HepG2 (cell line): Measurements from ENCODE around the gene AEBP1. TPM values are rescaled to one million over a fixed set of nuclear protein-coding genes. Genes with fewer than 3 reads are reported as not detected.

Experiments
- ATAC-seq: fragments of 200-7000 bp; cut with Tn5 transposase; 3 replicates; pipeline ENCODE4 v1.9.1; 2020; ENCODE audit warnings: mild to moderate bottlenecking, moderate library complexity
- BruUV-seq: library from RNA; stranded (reverse); fragments of 400-500 nt; replicated peaks from 2 replicates; lab custom pipeline; 2021; lab: Mats Ljungman, UMichigan
- CTCF ChIA-PET: fragments of 300-600 bp; formaldehyde crosslinking; extraction: SDS; loops from one replicate; lab custom pipeline; 2021; ENCODE audit warnings: low total read pairs, inconsistent platforms, low intra/inter-chr PET ratio; lab: Yijun Ruan, JAX
- POLR2A ChIA-PET: fragments of 350-600 bp; sonication (Branson Sonifier 250); formaldehyde crosslinking; loops from one replicate; lab custom pipeline; 2020; ENCODE audit warnings: antibody characterized with exemption, inconsistent platforms; lab: Yijun Ruan, JAX
- DNase-seq: peaks from one replicate; pipeline ENCODE4 v3.0.0-alpha.2; 2015; ENCODE audit warnings: low spot score
- FAIRE-seq: peaks from 3 replicates; lab custom pipeline; 2011; peaks lifted over from hg19 to GRCh38; lab: Jason Lieb, UNC
- H2AFZ ChIP-seq: one replicate; pipeline ENCODE4 v1.6.1; 2011; ENCODE audit warnings: low read length, inconsistent platforms
- H3K27ac ChIP-seq: fragments of 300-600 bp; 3 replicates; pipeline ENCODE4 v1.8.0; 2011; ENCODE audit warnings: mixed run types, mild to moderate bottlenecking, mixed read lengths, low read length, inconsistent platforms; ENCODE audit not compliant: insufficient read depth; ENCODE audit errors: extremely low read length
- H3K27me3 ChIP-seq, 2 experiments: fragments of 200-600 bp in 1 of 2; 2 replicates in 1 of 2; 3 replicates in 1 of 2; pipeline versions ENCODE4 v1.6.0 to v1.8.0; 2011; ENCODE audit warnings: low read length in 2 of 2, mild to moderate bottlenecking in 2 of 2, moderate library complexity in 2 of 2, inconsistent platforms in 1 of 2; ENCODE audit not compliant: insufficient read depth in 2 of 2, control insufficient read depth in 1 of 2
- H3K36me3 ChIP-seq, 2 experiments: fragments of 200-600 bp in 1 of 2; replicated peaks in 1 of 2; 2 replicates in 1 of 2; 3 replicates in 1 of 2; pipeline versions ENCODE4 v1.5.1 to v1.8.0; 2011; ENCODE audit warnings: low read length in 2 of 2, inconsistent platforms in 1 of 2; ENCODE audit not compliant: insufficient read depth in 2 of 2, control insufficient read depth in 1 of 2
- H3K4me1 ChIP-seq: 2 replicates; pipeline ENCODE4 v1.5.1; 2012; ENCODE audit warnings: low read length, inconsistent platforms; ENCODE audit not compliant: insufficient read depth
- H3K4me2 ChIP-seq: 2 replicates; pipeline ENCODE4 v1.6.0; 2011; ENCODE audit warnings: low read depth, low read length, inconsistent platforms
- H3K4me3 ChIP-seq, 3 experiments: fragments of 200-600 bp in 1 of 3; sonication (generic), shearing (Covaris generic) in 1 of 3; replicated peaks in 1 of 3; 2 replicates each; pipeline ENCODE4 v1.5.1; 2011 to 2016; ENCODE audit warnings: low read length in 3 of 3, inconsistent platforms in 2 of 3, low read depth in 2 of 3, mild to moderate bottlenecking in 2 of 3, control low read depth in 1 of 3, mixed read lengths in 1 of 3; ENCODE audit not compliant: insufficient read depth in 1 of 3
- H3K79me2 ChIP-seq: one replicate; pipeline ENCODE4 v1.6.1; 2011; ENCODE audit warnings: low read length, inconsistent platforms; ENCODE audit not compliant: insufficient read depth
- H3K9ac ChIP-seq: 2 replicates; pipeline ENCODE4 v1.6.0; 2011; ENCODE audit warnings: mild to moderate bottlenecking, low read depth, low read length, inconsistent platforms; ENCODE audit not compliant: insufficient read depth
- H3K9me3 ChIP-seq: 2 replicates; pipeline ENCODE4 v1.5.1; 2012; ENCODE audit warnings: mild to moderate bottlenecking, low read length
- H4K20me1 ChIP-seq: 2 replicates; pipeline ENCODE4 v1.6.0; 2011; ENCODE audit warnings: inconsistent platforms, mild to moderate bottlenecking, low read length, moderate library complexity; ENCODE audit not compliant: insufficient read depth
- ARID2 ChIP-seq: sonication (generic); formaldehyde crosslinking; IDR thresholded peaks from 2 replicates; pipeline ENCODE4 v1.8.1; 2022; ENCODE audit warnings: mild to moderate bottlenecking, missing genetic modification reagents, borderline replicate concordance
- FOXP1 ChIP-seq, 2 experiments: fragments of 450-650 bp in 1 of 2; IDR thresholded peaks; 2 replicates each; pipeline ENCODE4 v1.6.1; 2017 to 2018; ENCODE audit warnings: antibody characterized with exemption in 1 of 2
- HNRNPH1 ChIP-seq: fragments of 200-400 bp; formaldehyde crosslinking; optimal IDR thresholded peaks from 2 replicates; pipeline ENCODE3; 2017; ENCODE audit warnings: mild to moderate bottlenecking, low read depth, low read length
- PHF8 ChIP-seq: sonication (generic); formaldehyde crosslinking; IDR thresholded peaks from 2 replicates; pipeline ENCODE4 v1.5.0; 2020; ENCODE audit warnings: missing genetic modification reagents
- SIX4 ChIP-seq: sonication (generic); formaldehyde crosslinking; IDR thresholded peaks from 2 replicates; pipeline ENCODE4 v1.4.0; 2020; ENCODE audit warnings: missing genetic modification reagents
- SMC3 ChIP-seq: IDR thresholded peaks from 2 replicates; pipeline ENCODE4 v1.6.1; 2011; ENCODE audit warnings: low read length, improper control_type of control experiment
- SNAPC5 ChIP-seq: sonication (generic); formaldehyde crosslinking; IDR thresholded peaks from 2 replicates; pipeline ENCODE4 v1.8.1; 2023; ENCODE audit warnings: mild to moderate bottlenecking, missing genetic modification reagents, borderline replicate concordance
- STAT5B ChIP-seq: sonication (generic); formaldehyde crosslinking; IDR thresholded peaks from 2 replicates; pipeline ENCODE4 v1.4.0; 2020; ENCODE audit warnings: missing genetic modification reagents
- TRIM24 ChIP-seq: sonication (generic); formaldehyde crosslinking; IDR thresholded peaks from 2 replicates; pipeline ENCODE4 v1.8.0; 2022; ENCODE audit warnings: mild to moderate bottlenecking, missing genetic modification reagents
- ZBTB14 ChIP-seq: sonication (generic); formaldehyde crosslinking; IDR thresholded peaks from 2 replicates; pipeline ENCODE4 v1.4.0; 2020; ENCODE audit warnings: missing genetic modification reagents
- ZNF276 ChIP-seq: sonication (generic); formaldehyde crosslinking; IDR thresholded peaks from 2 replicates; pipeline ENCODE4 v1.4.0; 2020; ENCODE audit warnings: mild to moderate bottlenecking, low read depth, missing genetic modification reagents
- ZNF75D ChIP-seq: sonication (generic); formaldehyde crosslinking; IDR thresholded peaks from 2 replicates; pipeline ENCODE4 v1.8.1; 2023; ENCODE audit warnings: missing genetic modification reagents, mild to moderate bottlenecking, borderline replicate concordance
- WGBS: methylation state at CpG from one replicate; pipeline ENCODE4 v1.1.6; 2017; ENCODE audit warnings: low lambda C conversion rate; 5-methylcytosine and 5-hydroxymethylcytosine counted together
- in situ Hi-C: cut with HindIII; loops from 2 replicates; pipeline ENCODE4 v1.10.0; 2017; ENCODE audit warnings: low pct_unique_long_range_greater_than_20kb; ENCODE audit not compliant: extremely low pct_ligation_motif_present
- intact Hi-C: fragments of 100-400 bp; cut with micrococcal nuclease; formaldehyde crosslinking; loops from one replicate; pipeline ENCODE4 v1.10.0; 2022; ENCODE audit not compliant: unreplicated experiment
- polyA plus RNA-seq, 8 experiments: library from polyadenylated mRNA; depleted of rRNA in 3 of 8; stranded (reverse) in 7 of 8; unstranded in 1 of 8; fragments of >200 nt; fragmentation: Illumina TruSeq in 4 of 8; extraction: Trizol in 4 of 8; gene quantifications; 2 replicates each; pipeline versions ENCODE4 v1.2.1 to v1.2.3, GENCODE V29; 2011 to 2016; ENCODE audit warnings: low read depth in 4 of 8, missing spikeins in 1 of 8, mixed read lengths in 1 of 8; ENCODE audit not compliant: insufficient read depth in 1 of 8
- total RNA-seq, 5 experiments: library from RNA; depleted of rRNA; stranded (reverse); fragments of >200 nt; fragmentation: Illumina TruSeq; extraction: Trizol; gene quantifications; 2 replicates each; pipeline ENCODE4 v1.2.3, GENCODE V29; 2016; ENCODE audit warnings: low read depth in 1 of 5

Gene AEBP1
- total and polyA plus RNA-seq, 2 of the 13 experiments (the other 11 are each of a cell fraction or from before 2014, with no cell fraction given), result 0.22 to 0.55 TPM

GRCh38 chr7:44056681-44057080 lies 47.5 kb upstream of the AEBP1 start:
- CTCF ChIA-PET, result no interaction called here
- H3K27me3 ChIP-seq, result no peaks in the 10 kb centered on the region
- H2AFZ ChIP-seq, result no peak overlapping the region
- no peak for FAIRE-seq
- no peak for TF ChIP-seq HNRNPH1
- TF ChIP-seq ZBTB14 (CRISPR knock-in tag), result no peak
- TF ChIP-seq FOXP1 (IDR thresholded peaks at IDR 0.05), result no peak
- TF ChIP-seq FOXP1 (CRISPR knock-in tag; IDR thresholded peaks at IDR 0.05), result no peak
- no peak for TF ChIP-seq ZNF276 (CRISPR knock-in tag)
- TF ChIP-seq ZNF75D (CRISPR knock-in tag), result no peak
- TF ChIP-seq PHF8 (CRISPR knock-in tag), result no peak
- no peak for TF ChIP-seq STAT5B
- TF ChIP-seq SMC3, result no peak
- no peak for TF ChIP-seq TRIM24 (CRISPR knock-in tag)
- TF ChIP-seq SNAPC5 (CRISPR knock-in tag), result no peak
- no peak for TF ChIP-seq SIX4
- TF ChIP-seq ARID2 (CRISPR knock-in tag), result no peak
- no peak for DNase-seq
- H3K27ac ChIP-seq, result no peak overlapping the region
- peaks cover 30 to 64% of the 10 kb centered on the region in 2 experiments for H3K36me3 ChIP-seq
- intact Hi-C loops (no loop called here), in situ Hi-C loops (no loop called here)
- H3K9ac ChIP-seq, result no peak overlapping the region
- no peaks in the 10 kb centered on the region for H3K9me3 ChIP-seq
- no peaks in the 10 kb centered on the region for H4K20me1 ChIP-seq
- ATAC-seq, result no peak
- no peak overlapping the region for H3K4me3 ChIP-seq
- WGBS, result 97% methylated on average over 6 of the region's 7 CpGs
- H3K79me2 ChIP-seq, result no peaks in the 10 kb centered on the region
- no TSS peak for BruUV-seq
- no peak overlapping the region for H3K4me2 ChIP-seq
- POLR2A ChIA-PET, result no interaction called here
- no peaks in the 10 kb centered on the region for H3K4me1 ChIP-seq
